ENCODE data around the gene CTIF.
"Not testable (repeated sequence)": the region's sequence is repeated elsewhere in the genome, so short reads cannot be mapped to it uniquely, and the experiment has no call there.

CTIF gene

DNA sequence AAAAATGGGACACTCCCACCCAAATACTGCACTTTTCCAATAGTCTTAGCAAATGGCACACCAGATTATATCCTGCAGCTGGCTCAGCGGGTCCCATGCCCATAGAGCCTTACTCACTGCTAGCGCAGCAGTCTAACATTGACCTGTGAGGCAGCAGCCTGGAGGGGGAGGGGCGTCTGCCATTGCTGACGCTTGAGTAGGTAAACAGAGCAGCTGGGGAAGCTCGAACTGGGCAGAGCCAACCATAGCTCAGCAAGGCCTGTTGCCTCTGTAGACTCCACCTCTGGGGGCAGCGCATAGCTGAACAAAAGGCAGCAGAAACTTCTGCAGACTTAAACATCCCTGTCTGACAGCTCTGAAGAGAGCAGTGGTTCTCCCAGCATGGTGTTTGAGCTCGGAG is 110.4 kb downstream of the CTIF start:
- no peak for DNase-seq

GRCh38 chr18:48654591-48654990 is 115.8 kb downstream of the CTIF start:
- not testable (repeated sequence) for DNase-seq

GRCh38 chr18:48655508-48655907 is 116.7 kb downstream of the CTIF start:
- no peak for DNase-seq

GRCh38 chr18:48656176-48656575 is 117.3 kb downstream of the CTIF start:
- no peak for DNase-seq

DNA sequence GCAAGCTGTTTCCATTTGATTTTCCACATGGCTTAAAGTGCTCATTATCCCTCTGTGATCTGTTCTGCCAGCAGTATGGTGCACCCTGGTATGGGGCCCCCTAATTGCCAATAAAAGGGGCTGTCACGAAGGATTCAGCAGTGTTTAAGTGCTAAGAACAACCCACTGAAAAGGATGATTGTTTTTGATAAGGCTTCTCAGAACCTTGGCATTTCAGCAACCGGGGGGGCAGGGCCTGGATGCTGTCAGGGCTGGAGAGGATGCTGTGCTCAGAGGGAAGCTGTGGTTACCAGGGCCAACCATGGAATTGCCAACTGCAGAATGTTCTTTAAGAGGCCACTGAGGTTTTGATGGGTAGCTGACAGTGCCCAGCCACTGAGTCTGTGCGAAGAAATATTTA is 117.8 kb downstream of the CTIF start:
- no peak for DNase-seq

DNA sequence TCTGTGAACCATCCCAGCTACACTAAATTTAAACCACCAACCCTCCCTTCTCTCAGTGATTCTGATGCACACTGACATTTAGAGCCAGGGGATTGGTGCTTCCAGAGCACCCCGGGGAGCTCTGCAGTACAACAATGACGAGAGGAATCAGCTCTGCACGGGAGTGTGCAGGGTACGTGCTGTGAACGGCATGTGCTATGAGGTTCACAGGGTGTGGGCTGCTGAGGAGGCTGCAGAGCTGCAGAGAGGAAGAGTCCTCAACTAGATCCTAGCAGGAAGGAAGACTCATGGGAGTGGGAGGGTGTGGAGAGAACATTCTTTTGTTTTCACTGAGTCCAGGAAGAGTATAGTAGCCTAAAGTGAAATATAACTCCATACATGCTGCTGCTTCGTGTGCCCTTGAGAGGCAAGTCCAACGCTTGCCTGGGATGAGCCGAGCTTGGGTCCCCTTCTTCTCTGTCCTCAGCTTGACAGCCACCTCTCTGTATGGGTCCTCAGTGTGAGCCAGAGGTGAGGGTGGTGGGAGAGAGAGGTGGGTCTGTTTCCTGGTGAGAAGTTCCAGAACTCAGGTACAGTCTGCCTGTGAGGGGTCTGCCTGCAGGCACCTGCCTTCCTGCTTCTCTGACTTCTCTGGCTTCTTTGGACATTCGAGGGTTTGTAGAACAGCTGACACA is 118.8 kb downstream of the CTIF start:
- no peak for DNase-seq

DNA sequence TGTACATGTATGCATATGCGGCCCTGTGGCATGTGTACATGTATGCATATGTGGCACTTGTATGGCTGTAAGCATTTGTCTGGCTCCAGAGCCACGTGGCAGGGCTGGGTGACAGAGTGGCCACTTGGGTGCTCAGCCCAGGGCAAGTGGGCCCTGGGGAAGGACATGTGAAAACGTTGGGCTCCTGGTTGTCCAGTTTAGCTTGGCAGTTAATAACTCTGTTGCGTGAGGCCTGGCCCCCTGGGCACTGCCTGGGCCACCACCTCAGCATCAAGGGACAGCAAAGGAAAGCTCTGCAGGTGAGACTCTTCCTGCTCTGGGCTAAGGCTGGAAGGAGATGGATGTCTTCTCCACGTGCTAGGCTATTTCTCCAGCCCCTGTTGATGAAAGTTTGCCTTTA is 119.9 kb downstream of the CTIF start:
- DNase-seq, result no peak

- DNase-seq, result no peak
These were observed 120.6 kb downstream of the CTIF start for GRCh38 chr18:48659188-48660009.

GRCh38 chr18:48660346-48661228 is 121.8 kb downstream of the CTIF start:
- DNase-seq, result no peak

DNA sequence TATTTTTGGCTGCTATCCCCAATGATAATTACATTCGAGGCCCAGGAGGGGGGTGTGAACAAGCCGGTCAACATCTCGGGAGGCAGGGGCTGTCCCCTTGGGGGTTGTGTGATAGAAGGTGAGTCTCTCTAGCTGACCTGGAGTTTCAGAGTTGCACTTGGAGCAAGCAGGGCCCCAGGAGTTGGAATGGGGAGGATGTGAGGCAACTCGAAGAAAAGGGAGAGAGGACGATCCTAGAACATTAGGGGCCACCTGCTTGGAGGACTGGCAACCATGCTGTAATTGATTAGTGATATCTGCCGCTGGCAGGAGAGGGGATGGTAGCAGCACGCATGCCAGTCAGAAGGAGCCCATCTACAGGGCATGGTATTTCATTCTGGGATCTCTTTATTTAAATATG is 122.6 kb downstream of the CTIF start:
- no peak for DNase-seq

DNA sequence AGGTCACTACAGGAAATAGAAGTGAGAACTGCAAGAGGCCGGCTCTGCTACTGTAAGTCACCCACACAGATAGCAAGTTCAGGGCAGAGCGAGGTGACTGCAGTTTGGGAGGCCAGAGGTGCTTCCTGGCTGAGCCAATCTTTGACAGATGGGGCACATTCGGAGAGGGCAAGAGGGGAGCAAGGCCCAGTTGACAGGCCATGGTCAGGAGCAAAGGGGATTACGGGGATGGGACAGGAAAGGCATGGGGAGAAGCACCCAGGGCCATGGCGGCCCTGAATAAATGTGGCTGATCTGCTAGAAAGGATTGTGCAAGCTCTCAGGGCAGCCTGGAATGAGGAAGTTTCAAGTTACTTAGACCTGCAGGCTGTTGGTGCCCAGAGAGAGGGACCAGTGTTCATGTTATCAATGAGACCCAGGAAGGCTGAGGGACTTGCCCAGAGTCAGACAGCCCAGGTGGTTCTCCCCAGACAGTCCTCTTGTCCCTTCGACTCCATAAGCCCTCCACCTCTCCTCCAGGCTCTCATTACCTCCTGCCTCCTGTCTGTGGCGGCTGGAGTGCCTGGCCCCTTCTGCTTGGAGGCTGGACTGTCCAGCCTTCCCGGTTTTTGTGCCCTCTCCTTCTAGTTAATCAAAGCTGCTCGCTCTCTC is 123.3 kb downstream of the CTIF start:
- DNase-seq, result no peak

DNA sequence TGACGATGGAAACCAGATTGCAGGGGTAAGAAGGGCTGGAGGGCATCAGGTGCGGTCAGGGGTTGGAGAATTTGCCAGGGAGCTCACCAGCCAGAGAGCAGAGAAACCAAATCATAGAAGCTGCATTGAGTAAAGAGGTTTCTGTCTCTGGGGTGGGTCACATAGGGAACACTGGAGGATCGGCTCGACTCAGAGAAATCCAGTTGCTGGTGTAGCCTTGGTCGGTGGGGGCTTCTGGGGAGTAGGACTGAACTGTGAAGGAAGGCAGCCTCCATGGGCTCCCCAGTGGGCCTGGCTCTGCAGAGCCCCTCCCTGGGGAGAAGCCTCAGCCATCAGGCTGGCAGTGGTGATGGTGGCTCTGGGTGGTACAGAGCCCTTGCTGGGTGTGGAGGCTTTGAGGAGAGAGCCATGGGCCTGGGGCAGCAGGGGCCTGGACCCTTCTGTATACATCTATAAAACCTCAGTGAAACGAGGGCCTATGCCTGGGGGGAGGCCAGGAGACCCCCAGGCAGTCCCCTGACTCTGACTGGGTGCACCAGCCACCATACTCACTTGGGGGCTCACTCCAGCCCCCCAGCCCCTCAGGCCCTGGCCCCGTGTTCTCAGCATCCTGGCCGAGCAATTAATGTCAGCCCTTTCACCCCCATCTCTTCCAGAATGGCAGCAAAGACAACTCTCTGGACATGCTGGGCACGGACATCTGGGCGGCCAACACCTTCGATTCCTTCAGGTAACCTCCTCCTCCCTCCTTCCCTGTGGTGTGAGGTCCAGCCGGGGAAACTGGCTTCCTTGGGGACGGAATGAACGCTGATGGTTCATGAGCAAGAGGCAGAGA is 124.5 kb downstream of the CTIF start:
- DNase-seq, result no peak

GRCh38 chr18:48663931-48664847 is 125.4 kb downstream of the CTIF start:
- DNase-seq, result peak in 4 of 6 experiments; percentile 2 to 17 (median 4)

- no peak for DNase-seq
These were observed 126.8 kb downstream of the CTIF start for GRCh38 chr18:48665654-48666053.

DNA sequence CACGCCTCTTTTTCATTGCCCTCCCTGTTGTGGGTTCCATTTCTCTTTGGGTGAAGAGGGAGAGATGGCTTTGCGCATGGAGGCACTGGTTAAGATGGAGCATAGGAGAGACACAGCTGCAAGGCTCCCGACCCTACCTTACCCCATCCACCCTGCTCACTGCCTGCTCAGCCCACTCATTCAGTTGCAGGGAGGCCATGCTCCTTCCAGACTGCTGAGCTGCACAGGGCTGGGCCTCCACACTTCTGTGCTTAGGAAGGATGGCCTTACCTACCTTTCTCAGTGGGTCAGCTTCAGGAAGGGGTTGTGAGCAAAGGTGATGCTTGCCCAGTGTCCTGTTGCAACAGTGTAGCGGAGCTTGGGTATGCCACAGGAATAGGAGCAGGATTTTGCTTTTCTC is 127.8 kb downstream of the CTIF start:
- no peak for DNase-seq

- no peak for DNase-seq
These were observed 128.7 kb downstream of the CTIF start for GRCh38 chr18:48667276-48668254.

- no peak for DNase-seq
These were observed 129.8 kb downstream of the CTIF start for GRCh38 chr18:48668466-48669179.

GRCh38 chr18:48669180-48669675 is 130.4 kb downstream of the CTIF start:
- no peak for DNase-seq

Data from stimulated activated naive CD4-positive, alpha-beta T cell (primary cell).